ENCODE results near the gene ZCRB1. TPM values are rescaled to one million over a fixed set of nuclear protein-coding genes. Genes with fewer than 3 reads are reported as not detected.

The ZCRB1 gene
- total and polyA plus RNA-seq, 8 donors = 17.2 to 29.9 (median 26.7) TPM

GRCh38 chr12:42365486-42365885, 39.6 kb upstream of the ZCRB1 start:
- H3K27ac ChIP-seq = no peak overlapping the region
- no peak for ATAC-seq
- DNase-seq = no peak
- WGBS, 2 donors = 93 to 97% methylated on average over 5 of the region's 5 CpGs
- H3K27me3 ChIP-seq = no peaks in the 10 kb centered on the region
- TF ChIP-seq CTCF (IDR thresholded peaks at IDR 0.05) = no peak
- H3K4me1 ChIP-seq = no peaks in the 10 kb centered on the region
- no peaks in the 10 kb centered on the region for H3K9me3 ChIP-seq
- FAIRE-seq = no peak
- H3K4me3 ChIP-seq = no peak overlapping the region
- intact Hi-C loops (cut with DNase I) = no loop called here
- no peaks in the 10 kb centered on the region for H3K36me3 ChIP-seq

GRCh38 chr12:42364692-42365091, 38.8 kb upstream of the ZCRB1 start:
- H3K9me3 ChIP-seq = no peaks in the 10 kb centered on the region
- no peak overlapping the region for H3K4me3 ChIP-seq
- 59 to 77% methylated on average over 9 of the region's 9 CpGs for WGBS, 2 donors
- no peak overlapping the region for H3K27ac ChIP-seq
- H3K4me1 ChIP-seq = no peaks in the 10 kb centered on the region
- ATAC-seq = no peak
- intact Hi-C loops (cut with DNase I) = no loop called here
- TF ChIP-seq CTCF (IDR thresholded peaks at IDR 0.05) = no peak
- H3K27me3 ChIP-seq = no peaks in the 10 kb centered on the region
- DNase-seq = no peak
- FAIRE-seq = no peak
- H3K36me3 ChIP-seq = no peaks in the 10 kb centered on the region

- Histone ChIP-seq H3K27ac (no peak overlapping the region), H3K9me3 (no peaks in the 10 kb centered on the region), H3K36me3 (no peaks in the 10 kb centered on the region), H3K4me1 (no peaks in the 10 kb centered on the region), H3K27me3 (no peaks in the 10 kb centered on the region), H3K4me3 (no peak overlapping the region)
- ATAC-seq (no peak), FAIRE-seq (no peak), DNase-seq (no peak)
- TF ChIP-seq CTCF (IDR thresholded peaks at IDR 0.05) = no peak
- intact Hi-C loops (cut with DNase I) = no loop called here
These were observed 36.9 kb upstream of the ZCRB1 start for GRCh38 chr12:42362647-42363260.

- no peaks in the 10 kb centered on the region for H3K36me3 ChIP-seq
- 69 to 74% methylated on average over 4 of the region's 4 CpGs for WGBS, 2 donors
- no peak for ATAC-seq
- H3K9me3 ChIP-seq = no peaks in the 10 kb centered on the region
- FAIRE-seq = no peak
- no peak for DNase-seq
- no peak for TF ChIP-seq CTCF (IDR thresholded peaks at IDR 0.05)
- intact Hi-C loops (cut with DNase I) = no loop called here
- H3K4me1 ChIP-seq = no peaks in the 10 kb centered on the region
- H3K4me3 ChIP-seq = no peak overlapping the region
- H3K27ac ChIP-seq = no peak overlapping the region
- no peaks in the 10 kb centered on the region for H3K27me3 ChIP-seq
These were observed 36.2 kb upstream of the ZCRB1 start for GRCh38 chr12:42361909-42362646.

GRCh38 chr12:42360747-42361403, 35.0 kb upstream of the ZCRB1 start:
- no peaks in the 10 kb centered on the region for H3K27me3 ChIP-seq
- H3K36me3 ChIP-seq = no peaks in the 10 kb centered on the region
- H3K27ac ChIP-seq = no peak overlapping the region
- no peaks in the 10 kb centered on the region for H3K9me3 ChIP-seq
- ATAC-seq = no peak
- WGBS, 2 donors = 91 to 92% methylated on average over 6 of the region's 6 CpGs
- FAIRE-seq = no peak
- no peaks in the 10 kb centered on the region for H3K4me1 ChIP-seq
- no peak for TF ChIP-seq CTCF (IDR thresholded peaks at IDR 0.05)
- DNase-seq = no peak
- intact Hi-C loops (cut with DNase I) = no loop called here
- no peak overlapping the region for H3K4me3 ChIP-seq
